ENCODE measurements around the gene SLC46A1. TPM values are rescaled to one million over a fixed set of nuclear protein-coding genes. Genes with fewer than 3 reads are reported as not detected.
A peak's percentile ranks its signal among the peaks of the same experiment; 100 is the strongest.

SLC46A1 gene
- total and polyA plus RNA-seq, 9 of the 15 experiments (the other 6 are each of a cell fraction or from before 2014, with no cell fraction given), result 0.24 to 5.5 (median 3.1) TPM

DNA sequence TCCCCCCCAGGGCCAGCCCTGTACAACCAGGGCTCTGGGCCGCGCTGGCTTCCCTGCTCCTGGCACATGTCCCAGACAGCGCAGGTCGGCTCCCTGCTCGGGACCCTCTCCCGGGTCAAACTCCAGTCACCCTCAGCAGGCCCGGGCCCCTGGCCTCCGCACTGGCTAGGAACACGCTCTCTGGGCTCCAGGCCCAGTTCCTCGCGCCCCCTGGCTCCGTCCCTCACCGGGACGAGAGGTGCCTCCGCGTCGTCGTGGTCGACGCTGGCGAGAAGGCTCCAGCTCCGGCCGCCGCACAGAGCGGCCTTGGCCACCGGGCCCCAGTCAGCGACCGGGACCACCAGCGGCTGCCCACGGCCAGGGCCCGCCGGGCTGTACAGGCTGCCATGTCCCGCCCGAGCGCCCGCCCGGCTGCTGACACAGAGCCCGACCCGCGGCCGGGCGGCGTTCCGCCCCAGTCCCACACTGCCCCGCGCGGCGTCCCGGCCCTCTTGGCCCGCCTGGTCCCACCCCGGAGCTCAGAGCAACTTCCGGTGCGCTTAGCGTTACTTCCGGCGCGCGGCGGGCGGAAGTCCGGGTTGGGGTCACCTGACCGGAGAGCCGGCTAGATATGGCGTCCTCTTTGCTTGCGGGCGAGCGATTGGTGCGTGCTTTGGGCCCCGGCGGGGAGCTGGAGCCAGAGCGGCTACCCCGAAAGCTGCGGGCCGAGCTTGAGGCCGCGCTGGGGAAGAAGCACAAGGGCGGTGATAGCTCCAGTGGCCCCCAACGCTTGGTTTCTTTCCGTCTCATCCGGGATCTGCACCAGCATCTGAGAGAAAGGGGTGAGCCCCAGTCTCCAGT is 48.7 kb downstream of the SLC46A1 start, which contains the start of gene POLDIP2 (continued):
- TF ChIP-seq UBTF (IDR thresholded peaks at IDR 0.05; ENCODE audit: borderline replicate concordance in 1 of 2, low read depth in 2 of 2, low read length in 2 of 2) (peak; percentile 53 to 63; a peak in 3 of 4 replicates), POLR3A (IDR thresholded peaks at IDR 0.05; ENCODE audit: borderline replicate concordance, extremely low read depth, insufficient read depth, insufficient read length) (no peak), SAFB (IDR thresholded peaks at IDR 0.05; ENCODE audit: borderline replicate concordance, low read depth, low read length) (no peak), ZNF695 (CRISPR knock-in tag; IDR thresholded peaks at IDR 0.05) (no peak), RBFOX2 (IDR thresholded peaks at IDR 0.05; ENCODE audit: low read depth, low read length) (peak; percentile 97), SETDB1 (IDR thresholded peaks at IDR 0.05; ENCODE audit: low read length) (no peak), BDP1 (IDR thresholded peaks at IDR 0.05; ENCODE audit: insufficient read depth, insufficient read length) (no peak), HMG20B (CRISPR knock-in tag; IDR thresholded peaks at IDR 0.05) (no peak), SRF (CRISPR knock-in tag; IDR thresholded peaks at IDR 0.05) (no peak), MYBL2 (IDR thresholded peaks at IDR 0.05; ENCODE audit: low read depth) (no peak), MYBL2 (CRISPR knock-in tag; IDR thresholded peaks at IDR 0.05; ENCODE audit: borderline replicate concordance) (no peak), HDAC1 (IDR thresholded peaks at IDR 0.05) (peak in 1 of 2 experiments; percentile 96; a peak in 2 of 4 replicates), KLF13 (tag; IDR thresholded peaks at IDR 0.05; ENCODE audit: borderline replicate concordance, low read depth) (no peak), SMARCB1 (IDR thresholded peaks at IDR 0.05; ENCODE audit: insufficient read length, low read depth) (no peak), PHB (CRISPR knock-in tag; IDR thresholded peaks at IDR 0.05) (no peak), RNF219 (CRISPR knock-in tag; IDR thresholded peaks at IDR 0.05) (no peak), KLF16 (IDR thresholded peaks at IDR 0.05) (no peak), TAL1 (IDR thresholded peaks at IDR 0.05) (no peak), SMAD1 (IDR thresholded peaks at IDR 0.05; ENCODE audit: low read depth, low read length, partially characterized antibody) (no peak), ZNF121 (CRISPR knock-in tag; conservative IDR thresholded peaks at IDR 0.05) (no peak), ZNF408 (CRISPR knock-in tag; IDR thresholded peaks at IDR 0.05; ENCODE audit: low read depth) (no peak), ZNF717 (CRISPR knock-in tag; IDR thresholded peaks at IDR 0.05) (no peak)
- TF ChIP-seq, protein P1, sequence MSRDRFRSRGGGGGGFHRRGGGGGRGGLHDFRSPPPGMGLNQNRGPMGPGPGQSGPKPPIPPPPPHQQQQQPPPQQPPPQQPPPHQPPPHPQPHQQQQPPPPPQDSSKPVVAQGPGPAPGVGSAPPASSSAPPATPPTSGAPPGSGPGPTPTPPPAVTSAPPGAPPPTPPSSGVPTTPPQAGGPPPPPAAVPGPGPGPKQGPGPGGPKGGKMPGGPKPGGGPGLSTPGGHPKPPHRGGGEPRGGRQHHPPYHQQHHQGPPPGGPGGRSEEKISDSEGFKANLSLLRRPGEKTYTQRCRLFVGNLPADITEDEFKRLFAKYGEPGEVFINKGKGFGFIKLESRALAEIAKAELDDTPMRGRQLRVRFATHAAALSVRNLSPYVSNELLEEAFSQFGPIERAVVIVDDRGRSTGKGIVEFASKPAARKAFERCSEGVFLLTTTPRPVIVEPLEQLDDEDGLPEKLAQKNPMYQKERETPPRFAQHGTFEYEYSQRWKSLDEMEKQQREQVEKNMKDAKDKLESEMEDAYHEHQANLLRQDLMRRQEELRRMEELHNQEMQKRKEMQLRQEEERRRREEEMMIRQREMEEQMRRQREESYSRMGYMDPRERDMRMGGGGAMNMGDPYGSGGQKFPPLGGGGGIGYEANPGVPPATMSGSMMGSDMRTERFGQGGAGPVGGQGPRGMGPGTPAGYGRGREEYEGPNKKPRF (IDR thresholded peaks at IDR 0.05; ENCODE audit: low read depth, low read length), result no peak

Data from K562 (cell line).